Stimulated activated naive CD8-positive, alpha-beta T cell treated with anti-CD3 and anti-CD28 coated beads, Interleukin-15, Interleukin-2, amounts not matched to agents 100 ng/mL and 50 ng/mL, for 24 hours (primary cell): ENCODE measurements around the gene MRPL27.

ENCODE experiments used
- H3K27ac Mint-ChIP-seq: one replicate; pipeline ENCODE4 v1.8.0; 2021; ENCODE audit warnings: mild to moderate bottlenecking, mixed read lengths
- H3K27me3 Mint-ChIP-seq: one replicate; pipeline ENCODE4 v1.8.0; 2021; ENCODE audit warnings: mixed read lengths
- H3K36me3 Mint-ChIP-seq: one replicate; pipeline ENCODE4 v1.8.0; 2021; ENCODE audit warnings: low read depth, mixed read lengths
- H3K4me1 Mint-ChIP-seq: one replicate; pipeline ENCODE4 v1.8.0; 2021; ENCODE audit warnings: low read depth, mixed read lengths
- H3K4me3 Mint-ChIP-seq: one replicate; pipeline ENCODE4 v1.8.0; 2021; ENCODE audit warnings: mild to moderate bottlenecking, mixed read lengths
- H3K9me3 Mint-ChIP-seq: one replicate; pipeline ENCODE4 v1.8.0; 2021; ENCODE audit warnings: mixed read lengths

MRPL27 gene

DNA sequence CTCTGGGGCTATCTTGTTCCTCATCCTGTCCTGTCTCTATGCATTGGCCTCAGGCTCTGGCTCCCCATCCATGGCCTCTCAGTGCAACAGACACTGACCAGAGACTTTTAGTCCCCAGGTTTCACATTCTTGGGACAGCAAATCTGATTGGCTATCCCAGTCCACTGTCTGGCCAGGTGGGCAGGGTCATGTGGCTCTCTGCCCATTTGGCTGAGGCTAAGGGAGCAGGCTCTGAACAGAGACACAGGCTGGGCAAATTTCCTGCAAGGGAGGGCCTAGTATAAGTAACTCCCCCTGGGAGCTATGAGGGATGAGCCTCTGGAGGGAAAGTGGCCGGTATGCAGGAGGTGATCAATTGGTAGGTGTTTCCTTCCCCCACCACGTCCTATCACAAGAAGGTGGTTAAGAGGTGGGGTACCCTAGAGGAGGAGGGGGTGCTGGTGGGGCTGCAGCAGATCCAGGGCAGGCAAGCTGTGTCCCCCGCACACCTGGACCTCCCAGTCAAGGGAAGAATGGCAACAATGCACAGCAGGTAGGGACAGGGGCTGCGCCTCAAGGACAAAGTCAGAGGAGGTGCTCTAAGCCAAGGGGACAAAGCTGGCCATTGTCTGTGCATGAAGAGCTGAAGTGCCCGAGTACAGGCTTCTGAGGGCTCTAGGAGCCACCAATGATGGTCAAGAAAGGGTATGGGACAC lies 13.8 kb downstream of the MRPL27 start:
- no peaks in the 10 kb centered on the region for H3K9me3 Mint-ChIP-seq
- H3K27me3 Mint-ChIP-seq, result no peaks in the 10 kb centered on the region
- no peak overlapping the region for H3K4me3 Mint-ChIP-seq
- peaks cover 15% of the 10 kb centered on the region for H3K36me3 Mint-ChIP-seq
- H3K4me1 Mint-ChIP-seq, result peaks cover 13% of the 10 kb centered on the region
- no peak overlapping the region for H3K27ac Mint-ChIP-seq

DNA sequence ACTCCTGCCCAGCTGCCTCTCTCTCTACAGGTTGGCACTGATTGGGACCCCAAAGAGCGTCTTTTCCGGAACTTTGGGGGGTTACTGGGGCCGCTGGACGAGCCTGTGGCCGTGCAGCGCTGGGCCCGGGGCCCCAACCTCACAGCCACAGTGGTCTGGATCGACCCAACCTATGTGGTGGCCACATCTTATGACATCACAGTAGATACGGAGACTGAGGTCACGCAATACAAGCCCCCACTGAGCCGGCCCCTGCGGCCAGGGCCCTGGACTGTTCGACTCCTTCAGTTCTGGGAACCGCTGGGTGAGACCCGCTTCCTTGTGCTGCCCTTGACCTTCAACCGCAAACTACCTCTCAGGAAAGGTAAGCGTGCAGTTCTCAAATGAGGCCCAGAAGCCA lies 14.8 kb downstream of the MRPL27 start:
- Mint-ChIP-seq H3K27ac (no peak overlapping the region), H3K27me3 (no peaks in the 10 kb centered on the region), H3K4me1 (peaks cover 13% of the 10 kb centered on the region), H3K36me3 (peaks cover 17% of the 10 kb centered on the region), H3K9me3 (no peaks in the 10 kb centered on the region), H3K4me3 (no peak overlapping the region)

DNA sequence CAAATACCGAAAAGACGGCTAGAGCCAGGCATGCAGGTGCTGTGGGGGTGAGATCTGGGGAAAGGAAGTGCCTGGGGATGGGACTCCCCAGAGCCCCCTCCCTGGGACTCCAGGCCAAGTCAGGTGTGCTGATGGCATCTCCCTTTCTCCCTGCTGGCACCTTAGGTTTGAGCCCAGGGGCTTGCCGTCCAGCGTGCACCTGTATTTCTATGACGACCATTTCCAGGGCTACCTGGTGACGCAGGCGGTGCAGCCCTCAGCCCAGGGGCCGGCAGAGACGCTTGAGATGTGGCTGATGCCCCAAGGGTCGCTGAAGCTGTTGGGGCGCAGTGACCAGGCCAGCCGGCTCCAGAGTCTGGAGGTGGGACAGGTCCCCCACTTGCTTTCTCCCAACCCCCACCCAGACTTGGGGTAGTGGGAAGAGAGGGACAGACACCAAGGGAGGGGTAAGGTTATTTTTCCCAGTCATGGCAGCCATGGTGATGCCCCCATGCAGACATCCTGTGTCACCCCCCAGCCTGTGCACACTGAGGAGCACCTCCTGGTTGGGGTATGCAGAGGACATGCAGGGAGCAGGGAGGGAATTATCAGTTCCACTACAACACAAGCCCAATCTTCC lies 16.0 kb downstream of the MRPL27 start:
- Mint-ChIP-seq H3K27me3 (no peaks in the 10 kb centered on the region), H3K36me3 (peaks cover 19% of the 10 kb centered on the region), H3K27ac (no peak overlapping the region), H3K4me1 (peaks cover 8% of the 10 kb centered on the region), H3K9me3 (no peaks in the 10 kb centered on the region), H3K4me3 (no peak overlapping the region)

- H3K4me1 Mint-ChIP-seq, result peaks cover 5% of the 10 kb centered on the region
- no peaks in the 10 kb centered on the region for H3K27me3 Mint-ChIP-seq
- H3K4me3 Mint-ChIP-seq, result no peak overlapping the region
- no peaks in the 10 kb centered on the region for H3K9me3 Mint-ChIP-seq
- H3K36me3 Mint-ChIP-seq, result peaks cover 19% of the 10 kb centered on the region
- H3K27ac Mint-ChIP-seq, result no peak overlapping the region
Measured at GRCh38 chr17:50356418-50356817, 16.6 kb downstream of the MRPL27 start.

DNA sequence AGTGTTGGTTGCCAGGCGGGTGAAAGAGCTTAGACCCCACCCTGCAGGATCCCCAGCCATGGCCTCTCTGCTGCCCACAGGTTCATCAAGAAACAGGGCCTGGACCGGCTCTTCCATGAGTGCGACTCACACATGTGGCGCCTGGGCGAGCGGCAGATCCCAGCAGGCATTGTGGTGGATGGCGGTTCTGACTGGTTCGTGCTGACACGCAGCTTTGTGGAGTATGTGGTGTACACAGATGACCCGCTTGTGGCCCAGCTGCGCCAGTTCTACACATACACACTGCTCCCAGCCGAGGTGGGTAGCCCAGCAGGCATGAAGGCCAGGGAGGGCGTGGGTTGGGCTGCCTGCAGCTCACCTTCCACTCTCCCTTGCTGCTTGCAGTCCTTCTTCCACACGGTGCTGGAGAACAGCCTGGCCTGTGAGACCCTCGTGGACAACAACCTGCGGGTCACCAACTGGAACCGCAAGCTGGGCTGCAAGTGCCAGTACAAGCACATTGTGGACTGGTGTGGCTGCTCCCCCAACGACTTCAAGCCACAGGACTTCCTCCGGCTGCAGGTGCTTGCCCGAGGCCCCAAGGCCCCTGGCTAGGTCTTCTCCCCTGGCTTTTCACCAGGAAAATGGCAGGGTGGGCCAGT lies 17.2 kb downstream of the MRPL27 start:
- Mint-ChIP-seq H3K36me3 (peaks cover 19% of the 10 kb centered on the region), H3K9me3 (no peaks in the 10 kb centered on the region), H3K27me3 (no peaks in the 10 kb centered on the region), H3K4me3 (no peak overlapping the region), H3K27ac (no peak overlapping the region), H3K4me1 (peaks cover 5% of the 10 kb centered on the region)

- H3K4me3 Mint-ChIP-seq, result no peak overlapping the region
Measured at GRCh38 chr17:50355336-50355700, 17.7 kb downstream of the MRPL27 start.

GRCh38 chr17:50354776-50355175 lies 18.2 kb downstream of the MRPL27 start:
- H3K36me3 Mint-ChIP-seq, result peaks cover 19% of the 10 kb centered on the region
- no peaks in the 10 kb centered on the region for H3K27me3 Mint-ChIP-seq
- no peak overlapping the region for H3K27ac Mint-ChIP-seq
- no peaks in the 10 kb centered on the region for H3K9me3 Mint-ChIP-seq
- H3K4me1 Mint-ChIP-seq, result peaks cover 5% of the 10 kb centered on the region
- H3K4me3 Mint-ChIP-seq, result no peak overlapping the region

More at GRCh38 chr17:50355336-50355700, 17.7 kb downstream of the MRPL27 start:
- H3K36me3 Mint-ChIP-seq, result peaks cover 19% of the 10 kb centered on the region
- H3K27ac Mint-ChIP-seq, result no peak overlapping the region
- H3K9me3 Mint-ChIP-seq, result no peaks in the 10 kb centered on the region
- peaks cover 5% of the 10 kb centered on the region for H3K4me1 Mint-ChIP-seq
- H3K27me3 Mint-ChIP-seq, result no peaks in the 10 kb centered on the region

- Mint-ChIP-seq H3K27me3 (no peaks in the 10 kb centered on the region), H3K4me3 (no peak overlapping the region), H3K4me1 (peaks cover 4% of the 10 kb centered on the region), H3K9me3 (no peaks in the 10 kb centered on the region), H3K27ac (no peak overlapping the region), H3K36me3 (peaks cover 17% of the 10 kb centered on the region)
Measured at GRCh38 chr17:50354198-50354597, 18.8 kb downstream of the MRPL27 start.

DNA sequence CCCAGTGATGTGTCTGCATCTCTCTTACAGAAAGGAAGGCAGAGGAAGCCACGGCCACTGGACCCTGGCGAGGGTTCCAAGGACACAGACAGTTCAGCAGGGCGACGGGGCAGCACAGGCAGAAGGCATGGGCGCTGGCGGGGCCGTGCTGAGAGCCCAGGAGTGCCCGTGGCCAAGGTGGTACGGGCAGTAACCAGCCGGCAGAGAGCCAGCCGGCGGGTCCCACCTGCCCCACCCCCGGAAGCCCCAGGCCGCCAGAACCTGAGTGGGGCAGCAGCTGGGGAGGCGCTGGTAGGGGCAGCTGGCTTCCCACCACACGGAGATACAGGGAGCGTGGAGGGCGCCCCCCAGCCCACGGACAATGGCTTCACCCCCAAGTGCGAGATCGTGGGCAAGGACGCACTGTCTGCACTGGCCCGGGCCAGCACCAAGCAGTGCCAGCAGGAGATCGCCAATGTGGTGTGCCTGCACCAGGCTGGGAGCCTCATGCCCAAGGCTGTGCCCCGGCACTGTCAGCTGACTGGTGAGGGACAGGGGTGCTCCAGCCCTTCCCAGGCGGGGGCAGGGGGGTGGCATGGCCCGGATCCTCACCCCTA lies 19.3 kb downstream of the MRPL27 start:
- H3K9me3 Mint-ChIP-seq, result no peaks in the 10 kb centered on the region
- no peak overlapping the region for H3K4me3 Mint-ChIP-seq
- peaks cover 5% of the 10 kb centered on the region for H3K4me1 Mint-ChIP-seq
- peaks cover 12% of the 10 kb centered on the region for H3K36me3 Mint-ChIP-seq
- H3K27ac Mint-ChIP-seq, result no peak overlapping the region
- H3K27me3 Mint-ChIP-seq, result no peaks in the 10 kb centered on the region

GRCh38 chr17:50352693-50353599 lies 20.0 kb downstream of the MRPL27 start:
- Mint-ChIP-seq H3K36me3 (peaks cover 15% of the 10 kb centered on the region), H3K27me3 (no peaks in the 10 kb centered on the region), H3K4me3 (no peak overlapping the region), H3K4me1 (peaks cover 12% of the 10 kb centered on the region), H3K9me3 (no peaks in the 10 kb centered on the region), H3K27ac (no peak overlapping the region)

GRCh38 chr17:50352072-50352692 lies 20.8 kb downstream of the MRPL27 start:
- H3K9me3 Mint-ChIP-seq, result no peaks in the 10 kb centered on the region
- peaks cover 18% of the 10 kb centered on the region for H3K36me3 Mint-ChIP-seq
- H3K27ac Mint-ChIP-seq, result no peak overlapping the region
- no peaks in the 10 kb centered on the region for H3K27me3 Mint-ChIP-seq
- no peak overlapping the region for H3K4me3 Mint-ChIP-seq
- peaks cover 20% of the 10 kb centered on the region for H3K4me1 Mint-ChIP-seq

DNA sequence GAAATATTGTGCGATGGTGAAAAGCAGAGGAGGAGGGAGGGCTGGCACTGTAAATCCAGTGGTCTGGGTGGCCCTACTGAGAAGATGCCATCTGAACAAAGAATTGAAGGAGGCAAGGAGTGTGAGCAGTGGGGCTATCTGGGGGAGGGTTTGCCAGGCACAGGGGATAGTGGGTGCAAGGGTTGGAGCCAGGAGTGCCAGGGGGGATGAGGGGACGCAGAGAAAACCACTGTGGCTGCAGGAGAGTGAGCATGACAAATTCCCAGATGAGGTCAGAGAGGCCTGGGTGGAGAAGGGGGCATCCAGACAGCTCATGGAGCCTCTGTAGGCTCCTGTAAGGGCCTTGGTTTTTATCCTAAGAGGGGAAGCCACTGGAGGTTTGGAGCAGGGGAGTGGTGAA lies 22.3 kb downstream of the MRPL27 start:
- H3K27me3 Mint-ChIP-seq, result no peaks in the 10 kb centered on the region
- H3K4me3 Mint-ChIP-seq, result no peak overlapping the region
- peaks cover 14% of the 10 kb centered on the region for H3K36me3 Mint-ChIP-seq
- H3K4me1 Mint-ChIP-seq, result peaks cover 26% of the 10 kb centered on the region
- no peaks in the 10 kb centered on the region for H3K9me3 Mint-ChIP-seq
- H3K27ac Mint-ChIP-seq, result no peak overlapping the region

GRCh38 chr17:50349243-50349600 lies 23.8 kb downstream of the MRPL27 start:
- H3K4me3 Mint-ChIP-seq, result no peak overlapping the region
- peaks cover 38% of the 10 kb centered on the region for H3K4me1 Mint-ChIP-seq
- H3K27me3 Mint-ChIP-seq, result no peaks in the 10 kb centered on the region
- H3K27ac Mint-ChIP-seq, result no peak overlapping the region
- peaks cover 12% of the 10 kb centered on the region for H3K36me3 Mint-ChIP-seq
- no peaks in the 10 kb centered on the region for H3K9me3 Mint-ChIP-seq

DNA sequence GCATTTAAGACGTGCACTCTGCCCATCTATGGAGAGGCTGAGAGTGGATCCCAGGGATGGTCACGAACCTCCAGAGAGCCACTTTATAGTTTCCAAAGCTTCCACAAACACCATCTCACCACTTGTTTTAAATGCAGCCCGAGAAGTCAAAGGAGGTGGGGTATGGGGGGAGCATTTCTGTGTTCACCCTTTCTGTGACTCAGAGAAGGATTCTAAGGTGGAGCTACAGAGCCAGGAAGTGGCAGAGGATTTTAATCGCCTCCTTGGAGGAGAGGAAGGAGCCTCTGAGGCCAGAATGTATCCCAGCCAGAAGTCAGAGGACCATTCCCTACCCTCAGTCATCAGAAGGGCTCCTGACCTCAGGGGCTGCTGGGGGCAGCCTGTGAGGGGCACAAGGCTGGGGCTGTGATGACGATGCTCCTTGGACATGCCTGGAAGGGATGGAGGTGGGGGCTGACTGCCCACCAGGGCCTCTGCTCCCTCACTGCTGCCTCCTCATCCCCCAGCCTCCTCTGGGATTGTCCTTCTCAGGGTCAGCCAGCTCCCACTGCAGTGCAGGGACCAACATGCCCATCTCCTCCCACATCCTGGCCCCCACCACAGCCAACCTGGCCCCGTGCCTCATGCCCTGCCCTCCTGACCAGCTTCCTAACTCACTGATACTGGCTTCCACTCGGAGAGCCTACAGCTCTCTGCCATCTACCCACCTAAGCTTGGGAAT lies 24.3 kb downstream of the MRPL27 start:
- H3K27me3 Mint-ChIP-seq, result no peaks in the 10 kb centered on the region
- H3K36me3 Mint-ChIP-seq, result peaks cover 11% of the 10 kb centered on the region
- peak overlapping the region; percentile 34 for H3K27ac Mint-ChIP-seq
- H3K9me3 Mint-ChIP-seq, result no peaks in the 10 kb centered on the region
- H3K4me3 Mint-ChIP-seq, result no peak overlapping the region
- H3K4me1 Mint-ChIP-seq, result peaks cover 38% of the 10 kb centered on the region
